Upper lobe of left lung (tissue), 4 donors: ENCODE data around the gene COL8A2.

Experiments
- CTCF ChIP-seq, 6 experiments: fragments of 450-650 bp in 4 of 6; fragments of 200-600 bp in 2 of 6; sonication (generic) in 2 of 6; IDR thresholded peaks; one replicate each; pipeline ENCODE4 v1.5.1; 2016 to 2019; ENCODE audit warnings: antibody characterized with exemption in 6 of 6
- POLR2AphosphoS5 ChIP-seq, 2 donors: sonication (generic); formaldehyde crosslinking; IDR thresholded peaks; one replicate each; pipeline ENCODE4 v1.5.1; 2017; ENCODE audit warnings: antibody characterized with exemption in 2 of 2

- TF ChIP-seq CTCF (IDR thresholded peaks at IDR 0.05): no peak
- TF ChIP-seq POLR2AphosphoS5 (IDR thresholded peaks at IDR 0.05): no peak
These were observed 10.3 kb upstream of the COL8A2 start for GRCh38 chr1:36135330-36135667.
